ENCODE results near the gene MAP1LC3B2. TPM values are rescaled to one million over a fixed set of nuclear protein-coding genes. Genes with fewer than 3 reads are reported as not detected.

The MAP1LC3B2 gene
- total and polyA plus RNA-seq, 2 of the 8 experiments (the other 6 are each of a cell fraction or from before 2014, with no cell fraction given), result 0.39 to 1.5 TPM

DNA sequence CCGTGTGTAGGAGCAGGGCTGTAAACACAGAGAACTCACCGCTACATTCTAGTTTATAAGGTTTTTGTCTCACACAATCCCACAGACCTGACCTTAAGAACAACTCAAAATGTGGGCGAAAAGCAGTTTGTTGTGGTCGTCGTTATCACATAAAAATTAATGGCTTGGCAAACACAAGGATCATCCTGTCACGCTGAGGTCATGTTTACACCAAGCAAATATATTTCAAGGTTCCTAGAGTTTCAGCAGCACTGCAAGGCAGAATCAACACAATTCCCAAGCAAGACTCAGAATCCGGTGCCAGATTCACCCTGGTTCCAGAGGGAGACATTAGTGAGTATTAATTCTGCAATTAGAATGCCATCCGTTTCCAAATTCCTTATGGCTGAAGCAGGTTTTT is 30.1 kb upstream of the MAP1LC3B2 start:
- H3K4me1 ChIP-seq (replicated peaks in 1 of 4; ENCODE audit: control insufficient read depth in 3 of 4, insufficient read depth in 4 of 4, low read length in 3 of 4), result peaks cover 2 to 19% (median 10%) of the 10 kb centered on the region in 4 experiments
- DNase-seq (ENCODE audit: low read depth in 1 of 2, low spot score in 2 of 2), result no peak
- H3K23me2 ChIP-seq (ENCODE audit: low read depth, low read length), result peaks cover 13% of the 10 kb centered on the region; the same call in 1 of the 2 replicates
- H2AFZ ChIP-seq (ENCODE audit: low read length), result no peak overlapping the region
- H3K23ac ChIP-seq (ENCODE audit: insufficient read length), result no peak overlapping the region
- no peak overlapping the region for H3K4ac ChIP-seq (replicated peaks; ENCODE audit: insufficient read length, low read depth, low read length)
- H3K9ac ChIP-seq (replicated peaks in 1 of 4; ENCODE audit: extremely low read depth in 1 of 4, low read depth in 3 of 4, low read length in 3 of 4), result no peak overlapping the region
- H3K4me2 ChIP-seq (ENCODE audit: insufficient read depth in 1 of 2, low read depth in 2 of 2, low read length in 2 of 2), result no peak overlapping the region
- no peaks in the 10 kb centered on the region for H3K79me1 ChIP-seq (ENCODE audit: low read depth, low read length)
- no peaks in the 10 kb centered on the region for H3K9me3 ChIP-seq (ENCODE audit: insufficient read depth in 2 of 2, low read depth in 1 of 2, low read length in 1 of 2)
- peaks cover 0 to 6% (median 0%) of the 10 kb centered on the region in 4 experiments; a peak in 4 of 7 replicates for H3K27me3 ChIP-seq (replicated peaks in 1 of 4; ENCODE audit: control insufficient read depth in 3 of 4, extremely low read depth in 1 of 4, insufficient read depth in 3 of 4, low read length in 3 of 4)
- no peak overlapping the region for H4K91ac ChIP-seq (replicated peaks; ENCODE audit: insufficient read length, low read length)
- WGBS, 2 experiments (ENCODE audit: extremely low coverage in 1 of 2, insufficient coverage in 1 of 2, insufficient read length in 1 of 2, insufficient replicate concordance in 2 of 2, low coverage in 1 of 2, low lambda C conversion rate in 2 of 2, missing lambda C conversion rate in 1 of 2), result 88% methylated on average over 8 of the region's 8 CpGs; no CpG with 5 or more reads in 1 of the 2 experiments
- H2BK15ac ChIP-seq (ENCODE audit: low read length), result no peak overlapping the region
- no peak for FAIRE-seq
- H4K20me1 ChIP-seq (replicated peaks in 1 of 2; ENCODE audit: control insufficient read depth in 1 of 2, insufficient read depth in 2 of 2, low read length in 2 of 2), result no peaks in the 10 kb centered on the region
- no peak overlapping the region for H4K8ac ChIP-seq (ENCODE audit: extremely low read depth, insufficient read depth, low read length)
- H3K27ac ChIP-seq (ENCODE audit: low read depth, low read length), result no peak overlapping the region
- no peak overlapping the region for H3K4me3 ChIP-seq (ENCODE audit: extremely low read depth in 1 of 4, insufficient read depth in 2 of 4, low read depth in 3 of 4, low read length in 4 of 4)
- no peaks in the 10 kb centered on the region for H3K79me2 ChIP-seq (ENCODE audit: control insufficient read depth in 1 of 2, insufficient read depth in 2 of 2, low read length in 2 of 2)
- no peak overlapping the region for H2BK20ac ChIP-seq (ENCODE audit: low read length)
- CTCF ChIA-PET (ENCODE audit: partially characterized antibody), result interaction anchor here (2.0 kb wide), 1 partner anchor 21 kb away, joined by 5 read pairs; no protein-coding TSS in a partner anchor
- no peaks in the 10 kb centered on the region for H3K36me3 ChIP-seq (ENCODE audit: control insufficient read depth in 2 of 4, insufficient read depth in 4 of 4, low read length in 3 of 4)
- no peak overlapping the region for H4K5ac ChIP-seq (ENCODE audit: insufficient read length, low read depth, low read length)
- no peak overlapping the region for H3K56ac ChIP-seq (replicated peaks; ENCODE audit: insufficient read length, low read depth, low read length)
- no peak overlapping the region for H3K18ac ChIP-seq (ENCODE audit: extremely low read depth, low read length)
- no peak overlapping the region for H2BK120ac ChIP-seq (replicated peaks; ENCODE audit: low read depth, low read length)
- H2BK5ac ChIP-seq (ENCODE audit: low read depth, low read length), result no peak overlapping the region
- no peak overlapping the region for H2BK12ac ChIP-seq (ENCODE audit: low read depth, low read length)
- H2AK5ac ChIP-seq (ENCODE audit: low read depth, low read length), result no peak overlapping the region
- POLR2A ChIA-PET (ENCODE audit: partially characterized antibody), result interaction anchor here (0.9 kb wide), 1 partner anchor 21 kb away, joined by 3 read pairs; no protein-coding TSS in a partner anchor
- H3K14ac ChIP-seq (ENCODE audit: insufficient read length), result no peak overlapping the region
- TF ChIP-seq SP1 (IDR thresholded peaks at IDR 0.05; ENCODE audit: low read depth, low read length) (no peak), SP2 (IDR thresholded peaks at IDR 0.05; ENCODE audit: low read length) (no peak), BRCA1 (IDR thresholded peaks at IDR 0.05; ENCODE audit: low read depth, low read length) (no peak), GTF2F1 (IDR thresholded peaks at IDR 0.05; ENCODE audit: borderline replicate concordance, low read depth, low read length) (no peak), SIRT6 (IDR thresholded peaks at IDR 0.05; ENCODE audit: low read length) (no peak), SUZ12 (IDR thresholded peaks at IDR 0.05; ENCODE audit: low read length) (no peak), KDM5A (IDR thresholded peaks at IDR 0.05; ENCODE audit: low read length) (no peak), NANOG (IDR thresholded peaks at IDR 0.05; ENCODE audit: insufficient read depth, low read depth, low read length, poor library complexity, severe bottlenecking) (no peak), JUND (IDR thresholded peaks at IDR 0.05; ENCODE audit: low read length) (no peak), CHD1 (IDR thresholded peaks at IDR 0.05; ENCODE audit: low read depth, low read length) (no peak), CBX8 (IDR thresholded peaks at IDR 0.05; ENCODE audit: borderline replicate concordance, low read depth, low read length) (no peak)
- TF ChIP-seq, protein P1, sequence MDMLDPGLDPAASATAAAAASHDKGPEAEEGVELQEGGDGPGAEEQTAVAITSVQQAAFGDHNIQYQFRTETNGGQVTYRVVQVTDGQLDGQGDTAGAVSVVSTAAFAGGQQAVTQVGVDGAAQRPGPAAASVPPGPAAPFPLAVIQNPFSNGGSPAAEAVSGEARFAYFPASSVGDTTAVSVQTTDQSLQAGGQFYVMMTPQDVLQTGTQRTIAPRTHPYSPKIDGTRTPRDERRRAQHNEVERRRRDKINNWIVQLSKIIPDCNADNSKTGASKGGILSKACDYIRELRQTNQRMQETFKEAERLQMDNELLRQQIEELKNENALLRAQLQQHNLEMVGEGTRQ (IDR thresholded peaks at IDR 0.05; ENCODE audit: low read length), result no peak
- TF ChIP-seq, protein P2, sequence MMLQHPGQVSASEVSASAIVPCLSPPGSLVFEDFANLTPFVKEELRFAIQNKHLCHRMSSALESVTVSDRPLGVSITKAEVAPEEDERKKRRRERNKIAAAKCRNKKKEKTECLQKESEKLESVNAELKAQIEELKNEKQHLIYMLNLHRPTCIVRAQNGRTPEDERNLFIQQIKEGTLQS (IDR thresholded peaks at IDR 0.05; ENCODE audit: insufficient read depth, low read depth, low read length), result no peak

All from H1 (cell line).